Neuronal stem cell (in vitro differentiated cells): ENCODE measurements around the gene AUP1.
A peak's percentile ranks its signal among the peaks of the same experiment; 100 is the strongest.

Source experiments
- DNase-seq: peaks from one replicate; pipeline ENCODE4 v3.0.0-alpha.2; 2013; ENCODE audit warnings: low spot score
- H2AFZ ChIP-seq: one replicate; pipeline ENCODE4 v1.6.1; 2013; ENCODE audit warnings: mild to moderate bottlenecking, low read length, inconsistent platforms
- H2AK5ac ChIP-seq: 2 replicates; pipeline ENCODE4 v1.6.1; 2013; ENCODE audit warnings: low read depth, mild to moderate bottlenecking, inconsistent platforms, low read length, moderate library complexity, mixed read lengths
- H2BK120ac ChIP-seq: 2 replicates; pipeline ENCODE4 v1.6.1; 2013; ENCODE audit warnings: low read depth, mild to moderate bottlenecking, inconsistent platforms, low read length, moderate library complexity, mixed read lengths
- H2BK12ac ChIP-seq: one replicate; pipeline ENCODE4 v1.6.1; 2013; ENCODE audit warnings: low read length, inconsistent platforms
- H2BK15ac ChIP-seq: 2 replicates; pipeline ENCODE4 v1.6.1; 2013; ENCODE audit warnings: mild to moderate bottlenecking, low read length, inconsistent platforms, mixed read lengths
- H2BK5ac ChIP-seq: one replicate; pipeline ENCODE4 v1.6.1; 2013; ENCODE audit warnings: inconsistent platforms, mild to moderate bottlenecking, low read length, moderate library complexity
- H3K14ac ChIP-seq: one replicate; pipeline ENCODE4 v1.6.1; 2013; ENCODE audit warnings: low read length, inconsistent platforms
- H3K18ac ChIP-seq: 2 replicates; pipeline ENCODE4 v1.6.1; 2013; ENCODE audit warnings: low read length, inconsistent platforms
- H3K23ac ChIP-seq: 2 replicates; pipeline ENCODE4 v1.6.1; 2013; ENCODE audit warnings: low read depth, mild to moderate bottlenecking, mixed read lengths, low read length, inconsistent platforms; ENCODE audit not compliant: poor library complexity
- H3K27ac ChIP-seq: replicated peaks from 3 replicates; pipeline ENCODE4 v1.5.1; 2013; ENCODE audit warnings: low read length, inconsistent platforms
- H3K27me3 ChIP-seq, 3 experiments: 2 replicates each; pipeline ENCODE4 v1.6.1; 2013; ENCODE audit warnings: low read length in 3 of 3, mild to moderate bottlenecking in 2 of 3, inconsistent platforms in 1 of 3, low read depth in 1 of 3, mixed read lengths in 1 of 3, moderate library complexity in 1 of 3; ENCODE audit not compliant: control insufficient read depth in 3 of 3, insufficient read depth in 3 of 3
- H3K36me3 ChIP-seq, 2 donors: replicated peaks in 1 of 2; 2 replicates each; pipeline ENCODE4 v1.6.1; 2013; ENCODE audit warnings: low read length in 2 of 2; ENCODE audit not compliant: control insufficient read depth in 2 of 2, insufficient read depth in 2 of 2
- H3K4ac ChIP-seq: 2 replicates; pipeline ENCODE4 v1.6.1; 2013; ENCODE audit warnings: inconsistent platforms, mild to moderate bottlenecking, low read length, moderate library complexity
- H3K4me1 ChIP-seq, 2 donors: 1 replicate in 1 of 2; 2 replicates in 1 of 2; pipeline ENCODE4 v1.6.1; 2013; ENCODE audit warnings: low read length in 2 of 2, low read depth in 1 of 2; ENCODE audit not compliant: control insufficient read depth in 2 of 2, insufficient read depth in 1 of 2
- H3K4me2 ChIP-seq: one replicate; pipeline ENCODE4 v1.6.1; 2013; ENCODE audit warnings: mild to moderate bottlenecking, low read length, inconsistent platforms; ENCODE audit not compliant: insufficient read depth, poor library complexity, severe bottlenecking
- H3K4me3 ChIP-seq, 2 donors: 2 replicates each; pipeline ENCODE4 v1.5.1; 2013; ENCODE audit warnings: low read length in 2 of 2, mild to moderate bottlenecking in 2 of 2, inconsistent platforms in 1 of 2, moderate library complexity in 1 of 2
- H3K79me1 ChIP-seq: one replicate; pipeline ENCODE4 v1.6.1; 2013; ENCODE audit warnings: low read depth, mild to moderate bottlenecking, inconsistent platforms, low read length, moderate library complexity
- H3K9ac ChIP-seq: one replicate; pipeline ENCODE4 v1.6.1; 2013; ENCODE audit warnings: mild to moderate bottlenecking, low read depth, low read length, inconsistent platforms; ENCODE audit not compliant: poor library complexity
- H3K9me3 ChIP-seq, 2 donors: replicated peaks in 1 of 2; 2 replicates each; pipeline versions ENCODE3 to v1.6.1; 2013; ENCODE audit warnings: low read length in 2 of 2, mild to moderate bottlenecking in 2 of 2, inconsistent platforms in 1 of 2, low read depth in 1 of 2, mixed read lengths in 1 of 2, moderate library complexity in 1 of 2; ENCODE audit not compliant: control insufficient read depth in 2 of 2, insufficient read depth in 1 of 2
- H4K8ac ChIP-seq: one replicate; pipeline ENCODE4 v1.6.1; 2013; ENCODE audit warnings: low read depth, mild to moderate bottlenecking, inconsistent platforms, low read length, moderate library complexity
- H4K91ac ChIP-seq: one replicate; pipeline ENCODE4 v1.6.1; 2013; ENCODE audit warnings: low read length, low read depth, mild to moderate bottlenecking, inconsistent platforms; ENCODE audit not compliant: poor library complexity
- WGBS, 2 donors: extraction: QIAGEN DNeasy Blood & Tissue Kit; methylation state at CpG; one replicate each; pipeline ENCODE4 v1.1.7; 2013; ENCODE audit warnings: missing lambda C conversion rate in 2 of 2, mixed read lengths in 1 of 2; ENCODE audit not compliant: insufficient read length in 2 of 2, insufficient replicate concordance in 1 of 2; ENCODE audit errors: extremely low coverage in 2 of 2; 5-methylcytosine and 5-hydroxymethylcytosine counted together

Gene AUP1

DNA sequence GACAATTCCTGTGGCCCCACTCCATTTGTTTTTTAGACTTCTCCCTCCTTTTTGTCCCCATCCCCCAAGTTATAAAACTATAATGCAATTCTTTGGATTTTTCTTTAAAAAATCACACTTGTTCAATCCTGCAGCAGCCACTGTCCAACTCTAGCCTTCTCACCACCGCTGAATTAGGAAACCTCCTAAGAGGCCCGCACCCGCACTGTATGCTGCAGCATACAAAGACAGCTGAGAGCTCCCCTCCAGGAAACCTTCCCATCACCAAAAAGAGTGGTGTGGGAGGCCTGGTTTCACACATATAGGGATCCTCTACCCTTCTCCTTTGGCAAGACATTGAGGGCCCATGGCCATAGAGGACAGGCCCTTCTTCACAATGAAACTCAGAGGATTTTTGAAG is 24.9 kb downstream of the AUP1 start:
- Histone ChIP-seq H4K8ac (no peak overlapping the region), H2BK120ac (no peak overlapping the region), H3K79me1 (peaks cover 3% of the 10 kb centered on the region), H3K9me3 (no peaks in the 10 kb centered on the region), H3K14ac (no peak overlapping the region), H2BK12ac (no peak overlapping the region), H2BK15ac (no peak overlapping the region), H2AK5ac (no peak overlapping the region), H3K18ac (no peak overlapping the region), H3K36me3 (peaks cover 6 to 22% of the 10 kb centered on the region in 2 donors), H2BK5ac (no peak overlapping the region), H2AFZ (no peak overlapping the region), H4K91ac (no peak overlapping the region), H3K27me3 (peaks cover 38 to 78% (median 59%) of the 10 kb centered on the region in 3 experiments), H3K9ac (no peak overlapping the region), H3K4ac (no peak overlapping the region), H3K27ac (no peak overlapping the region), H3K4me2 (no peak overlapping the region), H3K23ac (no peak overlapping the region), H3K4me1 (peaks cover 11% of the 10 kb centered on the region in 2 donors), H3K4me3 (no peak overlapping the region)
- no peak for DNase-seq
- no CpG with 5 or more reads among the region's 3 CpGs for WGBS, 2 donors

DNA sequence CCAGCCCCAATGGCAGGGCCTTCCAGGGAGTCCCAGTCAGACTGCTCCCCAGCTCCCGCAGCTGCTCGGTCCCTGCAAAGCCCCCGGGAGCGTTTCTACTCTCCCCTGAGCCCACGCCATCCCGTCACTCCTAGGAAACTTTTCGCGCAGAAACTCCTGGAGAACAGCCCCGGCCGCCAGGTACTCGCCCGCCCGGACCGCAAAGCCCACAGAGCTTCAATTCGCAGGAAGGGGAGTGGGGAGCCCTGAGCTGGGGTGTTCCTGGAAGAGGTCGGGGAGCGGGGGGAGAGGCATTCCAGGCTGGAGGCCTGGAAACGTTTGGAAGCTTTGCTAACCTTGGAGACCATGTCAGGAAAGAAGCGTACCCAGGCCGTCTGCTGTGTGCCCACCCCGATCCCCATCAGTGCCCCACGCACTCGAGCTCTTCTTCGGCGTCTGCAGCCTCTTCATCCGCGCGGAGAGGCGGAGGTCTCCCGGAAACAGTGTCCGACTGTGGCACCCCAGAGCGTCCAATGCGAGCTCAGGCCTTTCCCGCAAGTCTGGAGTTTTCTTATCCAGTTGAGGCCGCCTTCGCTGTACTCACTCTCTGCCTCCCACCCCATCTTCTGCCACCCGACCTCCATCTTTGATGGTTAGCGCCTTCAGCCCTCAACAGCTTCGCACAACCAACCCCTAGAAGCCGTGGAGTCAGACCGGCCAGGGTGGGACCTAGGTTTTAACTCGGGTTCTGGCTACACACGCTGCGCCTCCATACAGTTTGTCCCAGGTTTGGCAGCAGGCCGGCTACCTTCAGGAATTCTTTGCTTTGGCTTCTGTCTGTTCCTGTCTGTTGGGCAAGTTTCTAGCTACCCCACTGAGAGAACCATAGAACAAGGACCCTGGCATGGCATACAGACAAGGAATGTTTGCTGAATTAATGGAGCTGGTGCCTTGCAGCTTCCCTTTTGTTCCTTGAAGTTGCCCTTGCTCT is 25.7 kb downstream of the AUP1 start:
- Histone ChIP-seq H3K27me3 (peaks cover 46 to 81% (median 61%) of the 10 kb centered on the region in 3 experiments), H3K9me3 (no peaks in the 10 kb centered on the region), H2BK12ac (no peak overlapping the region), H3K4me1 (peaks cover 15 to 16% of the 10 kb centered on the region in 2 donors), H2BK5ac (no peak overlapping the region), H3K4me3 (no peak overlapping the region), H3K18ac (peak overlapping the region; percentile 59), H3K4me2 (peak overlapping the region; percentile 91), H3K36me3 (peaks cover 6 to 22% of the 10 kb centered on the region in 2 donors), H3K79me1 (peaks cover 3% of the 10 kb centered on the region), H4K91ac (no peak overlapping the region), H4K8ac (no peak overlapping the region), H2BK120ac (no peak overlapping the region), H3K23ac (peak overlapping the region; percentile 76), H3K4ac (no peak overlapping the region), H3K27ac (no peak overlapping the region), H2BK15ac (peak overlapping the region; percentile 54), H3K9ac (no peak overlapping the region), H3K14ac (no peak overlapping the region), H2AK5ac (no peak overlapping the region), H2AFZ (peak overlapping the region; percentile 82)
- no peak for DNase-seq
- WGBS, 2 donors = no CpG with 5 or more reads among the region's 45 CpGs

DNA sequence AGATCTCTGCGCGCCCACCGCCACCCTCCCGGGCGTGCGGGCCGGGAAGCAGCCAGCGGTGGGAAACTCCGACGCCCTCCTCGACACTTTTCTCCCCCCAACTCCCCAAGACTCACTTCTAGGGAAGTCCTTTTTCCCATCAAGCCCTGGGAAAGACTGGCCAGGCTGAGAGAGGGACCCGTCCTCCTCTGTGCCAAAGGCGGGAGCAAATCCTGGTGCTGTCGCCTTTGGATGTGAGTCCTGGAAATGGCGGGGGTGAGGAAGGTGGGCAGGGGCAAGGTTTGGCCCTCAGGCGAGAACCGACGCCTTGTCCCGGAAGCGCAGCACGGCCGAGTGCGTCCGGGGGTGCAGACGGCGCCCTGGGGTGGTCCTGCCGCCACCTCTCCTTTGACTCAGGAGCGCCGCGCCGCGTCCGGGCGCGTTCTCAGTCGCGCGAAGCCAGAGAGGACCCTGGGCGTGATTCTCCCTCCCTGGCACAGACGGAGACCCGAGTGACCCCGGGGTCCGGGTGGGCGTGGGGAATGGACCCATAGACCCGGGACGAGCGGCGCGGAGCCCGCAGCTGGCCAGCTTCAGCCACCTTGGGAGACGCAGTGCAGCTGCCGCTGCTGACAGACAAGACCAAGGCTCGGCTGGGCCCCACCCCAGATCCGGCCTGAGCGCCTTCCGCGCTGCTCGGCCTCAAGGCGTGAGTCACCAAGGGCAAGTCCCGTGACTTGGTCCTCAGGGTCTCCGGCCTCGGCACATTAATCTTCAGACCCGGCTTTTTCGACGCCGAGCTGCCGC is 26.6 kb downstream of the AUP1 start:
- no peak overlapping the region for H3K14ac ChIP-seq
- no peak overlapping the region for H2BK5ac ChIP-seq
- no peak overlapping the region for H2BK120ac ChIP-seq
- peak overlapping the region; percentile 91 for H3K4me2 ChIP-seq
- no peak overlapping the region for H2BK12ac ChIP-seq
- H3K27me3 ChIP-seq = peaks cover 50 to 81% (median 64%) of the 10 kb centered on the region in 3 experiments
- H2AFZ ChIP-seq = peak overlapping the region; percentile 82
- no peak overlapping the region for H4K8ac ChIP-seq
- no peak overlapping the region for H4K91ac ChIP-seq
- peaks cover 6 to 22% of the 10 kb centered on the region in 2 donors for H3K36me3 ChIP-seq
- no peak overlapping the region for H3K9ac ChIP-seq
- no peak overlapping the region for H3K27ac ChIP-seq
- H3K23ac ChIP-seq = peak overlapping the region; percentile 76
- H3K4me1 ChIP-seq = peaks cover 20 to 23% of the 10 kb centered on the region in 2 donors
- peak overlapping the region; percentile 20 to 70 for H3K4me3 ChIP-seq
- peak overlapping the region; percentile 74 for H3K18ac ChIP-seq
- H2BK15ac ChIP-seq = peak overlapping the region; percentile 54
- no peaks in the 10 kb centered on the region for H3K9me3 ChIP-seq
- no peak for DNase-seq
- H3K79me1 ChIP-seq = peaks cover 3% of the 10 kb centered on the region
- peak overlapping the region; percentile 26 for H2AK5ac ChIP-seq
- WGBS, 2 donors = no CpG with 5 or more reads among the region's 67 CpGs
- H3K4ac ChIP-seq = no peak overlapping the region
